ENCODE results near the gene SPCS1.

- no peak for TF ChIP-seq CTCF (IDR thresholded peaks at IDR 0.05)
- TF ChIP-seq POLR2A (IDR thresholded peaks at IDR 0.05) = no peak
Observed at GRCh38 chr3:52694528-52695189, 11.2 kb upstream of the SPCS1 start.
